GM12873 (cell line): ENCODE data around the gene TALDO1.
A peak's percentile ranks its signal among the peaks of the same experiment; 100 is the strongest.

Experiments
- CTCF ChIP-seq: IDR thresholded peaks from 2 replicates; pipeline ENCODE4 v1.5.1; 2012; ENCODE audit warnings: low read depth, mild to moderate bottlenecking, moderate library complexity, low read length, control low read depth; ENCODE audit not compliant: insufficient read depth; ENCODE audit errors: missing control alignments

Gene TALDO1

DNA sequence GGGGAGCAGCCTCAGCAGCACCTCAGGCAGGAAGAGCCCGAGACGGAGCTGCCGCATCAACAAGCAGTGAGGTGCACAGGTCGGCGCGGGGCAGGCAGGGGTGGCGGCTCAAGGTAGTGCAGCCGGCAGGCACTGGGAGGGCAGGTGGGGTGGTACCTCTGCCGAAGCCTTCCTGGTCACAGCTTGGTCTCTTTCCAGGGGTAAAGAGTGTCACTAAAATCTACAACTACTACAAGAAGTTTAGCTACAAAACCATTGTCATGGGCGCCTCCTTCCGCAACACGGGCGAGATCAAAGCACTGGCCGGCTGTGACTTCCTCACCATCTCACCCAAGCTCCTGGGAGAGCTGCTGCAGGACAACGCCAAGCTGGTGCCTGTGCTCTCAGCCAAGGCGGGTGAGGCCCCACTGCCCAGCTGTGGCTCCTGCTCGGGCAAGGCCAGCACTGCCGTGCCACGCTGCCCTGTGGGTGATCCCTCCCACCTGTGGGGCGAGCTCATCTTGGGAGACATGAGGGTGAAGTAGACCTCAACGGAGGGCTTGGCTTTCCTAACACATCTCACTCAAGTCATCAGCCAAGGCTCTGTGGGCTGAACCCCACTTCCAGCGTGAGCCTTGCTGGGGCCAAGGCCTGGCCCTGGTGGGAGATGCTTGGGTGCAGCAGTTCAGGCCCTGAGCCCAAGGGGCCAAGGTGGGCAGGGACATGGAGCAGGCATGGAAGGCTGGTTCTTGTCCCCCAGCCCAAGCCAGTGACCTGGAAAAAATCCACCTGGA is 16.5 kb downstream of the TALDO1 start:
- TF ChIP-seq CTCF: no peak

DNA sequence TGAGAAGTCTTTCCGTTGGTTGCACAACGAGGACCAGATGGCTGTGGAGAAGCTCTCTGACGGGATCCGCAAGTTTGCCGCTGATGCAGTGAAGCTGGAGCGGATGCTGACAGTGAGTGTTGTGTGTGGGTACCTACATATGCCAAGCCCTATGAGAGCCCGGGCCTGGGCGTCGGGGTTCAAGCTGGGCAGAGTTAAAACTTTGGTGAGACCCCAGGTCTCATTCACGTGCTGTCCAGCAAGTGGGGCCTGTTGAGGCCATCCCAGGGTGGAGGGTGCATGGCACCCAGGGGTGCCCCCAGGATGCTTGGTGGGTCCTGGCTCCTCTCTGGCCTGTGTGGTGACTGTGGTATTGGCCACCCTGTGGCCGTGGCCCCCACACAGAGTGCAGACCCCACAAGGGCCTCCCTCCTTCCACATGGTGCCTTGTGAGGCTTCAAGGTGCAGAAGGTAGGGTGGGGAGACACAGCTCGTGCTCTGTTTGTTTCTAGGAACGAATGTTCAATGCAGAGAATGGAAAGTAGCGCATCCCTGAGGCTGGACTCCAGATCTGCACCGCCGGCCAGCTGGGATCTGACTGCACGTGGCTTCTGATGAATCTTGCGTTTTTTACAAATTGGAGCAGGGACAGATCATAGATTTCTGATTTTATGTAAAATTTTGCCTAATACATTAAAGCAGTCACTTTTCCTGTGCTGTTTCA is 17.2 kb downstream of the TALDO1 start:
- TF ChIP-seq CTCF: no peak

DNA sequence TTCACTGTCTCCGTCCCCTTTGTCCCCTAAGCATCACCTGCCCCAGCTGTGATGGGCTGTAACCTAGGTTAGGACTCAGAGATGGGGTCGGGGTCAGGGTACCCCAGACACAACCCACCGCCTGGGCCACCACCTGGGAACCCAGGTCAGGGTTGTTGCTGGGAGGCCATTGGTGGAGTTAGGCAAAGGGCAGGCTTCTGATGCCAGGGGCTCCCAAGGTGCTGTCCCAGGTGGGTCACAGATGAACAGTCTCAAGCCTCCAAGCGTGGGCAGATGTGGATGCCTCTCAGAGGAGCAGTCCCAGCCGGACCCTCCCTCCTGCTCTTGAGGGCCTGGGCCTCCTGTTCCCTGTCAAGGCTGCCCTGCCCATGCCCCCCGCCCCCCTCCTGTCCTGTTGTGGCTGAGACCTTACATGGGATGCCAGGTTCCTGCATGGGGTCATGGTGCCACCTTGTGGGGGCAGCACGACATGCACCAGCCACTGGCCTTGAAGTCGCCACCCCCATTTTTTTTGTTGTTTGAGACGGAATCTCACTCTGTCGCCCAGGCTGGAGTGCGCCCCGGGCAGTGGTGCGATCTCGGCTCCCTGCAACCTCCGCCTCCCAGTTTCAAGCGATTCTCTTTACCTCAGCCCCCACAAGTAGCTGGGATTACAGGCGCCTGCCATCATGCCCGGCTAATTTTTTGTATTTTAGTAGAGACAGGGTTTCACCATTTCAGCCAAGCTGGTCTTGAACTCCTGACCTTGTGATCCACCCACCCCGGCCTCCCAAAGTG is 17.9 kb downstream of the TALDO1 start:
- TF ChIP-seq CTCF: peak; percentile 77

GRCh38 chr11:765802-766091 is 18.5 kb downstream of the TALDO1 start:
- no peak for TF ChIP-seq CTCF

DNA sequence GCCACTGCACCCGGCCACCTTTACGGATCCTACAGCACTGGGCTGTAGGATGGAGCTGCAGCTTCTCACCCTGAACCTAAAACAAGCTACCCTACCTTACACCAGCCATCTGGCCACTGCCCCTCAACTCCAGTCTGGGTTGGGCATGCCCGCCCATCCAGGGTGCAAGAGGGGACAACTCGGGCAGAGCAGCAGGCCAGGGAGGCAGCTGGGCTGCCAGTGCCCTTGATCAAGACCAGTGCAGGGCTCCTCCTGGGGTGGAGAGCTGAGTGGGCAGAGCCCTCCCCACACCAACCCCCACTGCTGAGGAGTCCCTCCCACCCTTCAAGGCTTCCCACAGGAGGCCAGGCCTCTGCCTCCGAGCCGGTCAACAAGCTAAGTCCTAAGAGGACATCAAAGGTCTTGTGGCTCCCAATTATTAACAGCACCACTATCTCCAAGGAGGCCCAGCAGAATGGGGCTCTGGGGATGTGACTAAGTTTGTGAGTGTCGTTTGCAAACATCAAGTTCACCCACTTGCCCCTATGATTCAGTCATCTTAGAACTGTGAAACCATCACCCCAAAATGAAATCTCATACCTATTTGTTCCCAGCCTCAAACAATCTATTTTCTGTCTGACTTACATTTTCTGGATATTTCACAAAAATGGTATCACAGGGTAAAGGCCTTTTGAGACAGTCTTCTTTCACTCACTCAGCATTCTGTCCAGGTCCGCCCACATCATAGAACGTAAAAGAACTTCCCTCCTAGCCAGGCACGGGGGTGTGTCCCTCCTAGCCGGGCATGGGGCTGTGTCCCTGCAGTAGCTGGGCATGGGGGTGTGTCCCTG is 19.1 kb downstream of the TALDO1 start:
- TF ChIP-seq CTCF: no peak

DNA sequence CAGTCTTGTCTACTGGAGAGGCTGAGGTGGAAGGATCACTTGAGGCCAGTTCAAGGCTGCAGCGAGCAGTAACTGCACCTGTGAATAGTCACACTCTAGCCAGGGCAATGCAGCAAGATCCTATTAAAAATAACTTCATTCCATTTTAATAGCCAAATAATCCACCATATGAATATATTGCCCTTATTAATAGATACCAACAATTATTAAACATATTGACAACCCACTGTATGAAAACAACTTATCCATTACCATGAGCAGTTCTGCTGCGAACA is 19.6 kb downstream of the TALDO1 start:
- TF ChIP-seq CTCF: no peak

- no peak for TF ChIP-seq CTCF
Measured at GRCh38 chr11:767238-767637, 20.0 kb downstream of the TALDO1 start.
